ENCODE results near the gene KANTR. TPM values are rescaled to one million over a fixed set of nuclear protein-coding genes. Genes with fewer than 3 reads are reported as not detected.

Gene KANTR
- total and polyA plus RNA-seq, 9 of the 15 experiments (the other 6 are each of a cell fraction or from before 2014, with no cell fraction given) = 1.0 to 5.7 (median 3.4) TPM

DNA sequence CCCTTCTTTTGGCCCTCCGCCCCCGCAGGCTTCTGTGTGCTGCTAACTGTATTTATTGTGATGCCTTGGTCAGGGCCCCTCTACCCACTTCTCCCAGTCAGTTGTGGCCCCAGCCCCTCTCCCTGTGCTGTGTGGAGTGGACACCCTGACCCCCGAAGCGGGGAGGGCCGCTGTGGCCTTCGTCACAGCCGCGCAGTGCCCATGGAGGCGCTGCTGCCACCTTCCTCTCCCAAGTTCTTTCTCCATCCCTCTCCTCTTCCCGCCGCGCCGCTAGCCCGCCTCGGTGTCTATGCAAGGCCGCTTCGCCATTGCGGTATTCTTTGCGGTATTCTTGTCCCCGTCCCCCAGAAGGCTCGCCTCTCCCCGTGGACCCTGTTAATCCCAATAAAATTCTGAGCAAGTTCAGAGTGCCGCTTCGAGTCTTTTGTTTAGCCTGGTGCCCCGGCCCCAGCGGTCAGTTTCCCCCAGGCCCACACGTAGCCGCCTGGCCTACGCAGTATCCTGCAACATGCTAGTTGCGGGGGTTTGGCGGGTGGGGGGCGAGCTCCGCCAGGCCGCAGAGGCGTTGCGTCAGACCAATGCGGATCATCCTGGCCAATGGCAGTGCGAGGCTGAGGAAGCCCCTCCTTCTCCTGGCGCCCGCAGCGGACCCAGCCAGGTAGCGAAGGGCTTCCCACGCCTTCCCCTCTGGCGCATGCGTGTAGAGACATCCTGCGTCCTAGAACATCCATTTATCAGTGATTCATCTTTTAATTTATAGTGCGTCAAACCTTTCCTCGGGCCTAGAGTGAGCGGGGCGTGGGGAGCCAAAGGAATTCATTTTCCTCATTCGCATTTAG is 5.6 kb upstream of the KANTR start:
- ChIA-PET CTCF (ENCODE audit: low intra/inter-chr PET ratio) (interaction anchor here (1.3 to 1.5 kb wide), 2 partner anchors 17 kb away, joined by 3 to 7 read pairs; no protein-coding TSS in a partner anchor), POLR2A (no interaction called here)
- Histone ChIP-seq H3K79me2 (ENCODE audit: control insufficient read depth, insufficient read depth, low read length) (peaks cover 3% of the 10 kb centered on the region; the same call in 1 of the 3 replicates), H3K4me3 (no peak overlapping the region), H3K9ac (ENCODE audit: insufficient read depth in 1 of 2, low read depth in 2 of 2, low read length in 2 of 2) (no peak overlapping the region), H3K9me3 (replicated peaks; ENCODE audit: control insufficient read depth, insufficient read depth, low read depth, low read length) (no peaks in the 10 kb centered on the region; the same call in 1 of the 2 replicates), H2AFZ (ENCODE audit: low read depth, low read length) (no peak overlapping the region), H3K4me2 (ENCODE audit: insufficient read depth, low read length) (no peak overlapping the region), H3K27me3 (ENCODE audit: control insufficient read depth in 2 of 2, insufficient read depth in 2 of 2, low read length in 2 of 2) (no peaks in the 10 kb centered on the region; a peak in 2 of 5 replicates), H3K36me3 (ENCODE audit: control insufficient read depth, insufficient read depth, low read length) (peaks cover 18% of the 10 kb centered on the region; the same call in 2 of the 3 replicates), H3K27ac (ENCODE audit: extremely low read depth, low read depth, low read length) (no peak overlapping the region), H4K20me1 (replicated peaks; ENCODE audit: control insufficient read depth, insufficient read depth, low read length) (0 out of 2 replicates have a peak, but pooled peaks cover under 1% of the 10 kb centered on the region), H3K9me1 (ENCODE audit: control insufficient read depth, insufficient read depth, low read length) (no peaks in the 10 kb centered on the region), H3K4me1 (replicated peaks in 1 of 2; ENCODE audit: control insufficient read depth in 2 of 2, insufficient read depth in 2 of 2, low read length in 2 of 2) (0 out of 5 replicates have a peak, but pooled peaks cover 0 to 1% of the 10 kb centered on the region in 2 experiments)
- DNase-seq (ENCODE audit: extremely low read depth in 1 of 4, low spot score in 3 of 4) (no peak), ATAC-seq (no peak), FAIRE-seq (no peak)
- BruUV-seq (replicated peaks) = no TSS peak
- peak; percentile 77 for TF ChIP-seq ZBTB33 (CRISPR knock-in tag; IDR thresholded peaks at IDR 0.05)
- no peak for TF ChIP-seq MEF2D (tag; conservative IDR thresholded peaks at IDR 0.05; ENCODE audit: low read depth)
- TF ChIP-seq MNT (conservative IDR thresholded peaks at IDR 0.05) = no peak
- 0 out of 2 replicates have a peak, but pooled peaks have one; percentile 33 for TF ChIP-seq RBFOX2 (IDR thresholded peaks at IDR 0.05; ENCODE audit: low read depth, low read length)
- peak; percentile 19 for TF ChIP-seq HMGN3 (IDR thresholded peaks at IDR 0.05; ENCODE audit: borderline replicate concordance, extremely low read depth, insufficient read length, low read depth, low read length)
- WGBS (ENCODE audit: insufficient coverage, low coverage, missing lambda C conversion rate) = 48% methylated on average over 23 of the region's 51 CpGs
- intact Hi-C loops (cut with micrococcal nuclease) = no loop called here
- in situ Hi-C loops (cut with MboI) = no loop called here

Data from K562 (cell line).